GM12801 (cell line): ENCODE measurements around the gene FNDC5.

Source experiments
- TF ChIP-seq, protein P1 (sequence below): IDR thresholded peaks from one replicate; pipeline ENCODE4 v1.5.1; 2011; ENCODE audit warnings: control low read depth; ENCODE audit not compliant: insufficient read length; ENCODE audit errors: extremely low read depth

The FNDC5 gene

DNA sequence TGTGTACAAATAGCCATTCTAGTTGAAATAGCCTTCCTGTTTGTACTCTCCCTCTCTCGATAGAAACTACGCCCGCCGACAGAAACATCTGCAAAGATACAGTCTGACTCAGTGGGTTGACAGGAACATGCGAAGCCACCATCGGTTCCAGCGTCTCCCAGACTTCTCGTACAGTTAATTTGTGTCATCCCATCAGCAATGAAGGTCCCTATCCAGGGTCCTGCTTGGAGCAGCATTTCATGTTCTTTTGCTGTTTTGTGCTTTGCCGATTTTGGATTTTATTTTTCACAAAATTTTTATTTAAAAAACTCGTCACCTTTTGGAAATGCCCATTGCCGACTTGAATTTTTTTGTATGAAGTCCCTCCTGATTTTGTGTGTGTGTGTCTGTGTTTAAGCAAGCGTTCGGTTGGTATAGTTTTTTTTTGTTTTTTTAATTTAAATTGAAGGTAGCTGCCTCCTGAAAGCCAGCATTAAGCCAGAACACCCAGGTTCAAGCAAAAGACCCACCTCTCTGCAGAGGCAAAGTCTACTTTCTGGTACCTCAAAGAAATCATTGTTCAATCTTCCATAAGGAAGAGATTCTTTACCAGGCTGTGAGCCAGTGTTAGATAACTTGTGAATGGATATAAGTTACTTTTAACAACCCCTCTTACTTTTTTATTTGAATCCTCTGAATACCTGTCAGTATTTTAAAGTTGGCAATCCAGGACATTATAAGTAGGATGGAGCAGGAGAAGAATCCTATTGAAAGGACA, 14.7 kb downstream of the FNDC5 start:
- TF ChIP-seq, protein P1, sequence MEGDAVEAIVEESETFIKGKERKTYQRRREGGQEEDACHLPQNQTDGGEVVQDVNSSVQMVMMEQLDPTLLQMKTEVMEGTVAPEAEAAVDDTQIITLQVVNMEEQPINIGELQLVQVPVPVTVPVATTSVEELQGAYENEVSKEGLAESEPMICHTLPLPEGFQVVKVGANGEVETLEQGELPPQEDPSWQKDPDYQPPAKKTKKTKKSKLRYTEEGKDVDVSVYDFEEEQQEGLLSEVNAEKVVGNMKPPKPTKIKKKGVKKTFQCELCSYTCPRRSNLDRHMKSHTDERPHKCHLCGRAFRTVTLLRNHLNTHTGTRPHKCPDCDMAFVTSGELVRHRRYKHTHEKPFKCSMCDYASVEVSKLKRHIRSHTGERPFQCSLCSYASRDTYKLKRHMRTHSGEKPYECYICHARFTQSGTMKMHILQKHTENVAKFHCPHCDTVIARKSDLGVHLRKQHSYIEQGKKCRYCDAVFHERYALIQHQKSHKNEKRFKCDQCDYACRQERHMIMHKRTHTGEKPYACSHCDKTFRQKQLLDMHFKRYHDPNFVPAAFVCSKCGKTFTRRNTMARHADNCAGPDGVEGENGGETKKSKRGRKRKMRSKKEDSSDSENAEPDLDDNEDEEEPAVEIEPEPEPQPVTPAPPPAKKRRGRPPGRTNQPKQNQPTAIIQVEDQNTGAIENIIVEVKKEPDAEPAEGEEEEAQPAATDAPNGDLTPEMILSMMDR: no peak

DNA sequence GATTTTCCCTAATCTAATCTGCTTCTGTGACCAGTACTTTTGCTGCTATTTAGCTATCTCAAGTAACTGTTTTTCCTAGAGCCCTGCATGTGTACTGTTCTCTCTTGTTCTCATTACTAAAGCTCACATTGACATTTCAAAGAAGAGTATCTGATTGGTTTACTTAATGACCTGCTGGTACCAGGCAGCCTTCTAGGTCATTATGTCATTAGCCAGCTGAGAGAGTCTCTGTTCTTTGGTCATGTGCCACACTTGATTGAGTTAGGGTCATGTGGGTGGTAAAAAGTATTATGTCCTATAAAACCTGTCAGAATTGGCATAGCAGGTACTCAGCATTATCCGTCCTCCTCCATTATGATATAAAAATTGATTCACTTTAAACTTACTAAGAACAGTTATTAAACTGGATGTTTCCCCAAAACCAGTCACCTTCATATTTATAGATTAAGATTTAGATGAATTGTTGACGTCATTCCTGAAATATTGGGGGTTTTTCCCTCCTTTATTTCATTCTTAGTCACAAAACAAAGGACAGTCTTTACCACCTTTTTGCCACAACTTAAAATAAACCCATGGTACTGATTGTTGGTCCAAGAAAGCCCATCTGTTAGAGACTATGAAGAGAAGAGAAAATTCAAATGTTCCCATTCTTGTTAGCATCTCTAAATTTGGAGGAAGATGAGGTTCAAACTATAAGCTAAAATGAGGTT, 22.2 kb downstream of the FNDC5 start:
- TF ChIP-seq, protein P1: no peak

DNA sequence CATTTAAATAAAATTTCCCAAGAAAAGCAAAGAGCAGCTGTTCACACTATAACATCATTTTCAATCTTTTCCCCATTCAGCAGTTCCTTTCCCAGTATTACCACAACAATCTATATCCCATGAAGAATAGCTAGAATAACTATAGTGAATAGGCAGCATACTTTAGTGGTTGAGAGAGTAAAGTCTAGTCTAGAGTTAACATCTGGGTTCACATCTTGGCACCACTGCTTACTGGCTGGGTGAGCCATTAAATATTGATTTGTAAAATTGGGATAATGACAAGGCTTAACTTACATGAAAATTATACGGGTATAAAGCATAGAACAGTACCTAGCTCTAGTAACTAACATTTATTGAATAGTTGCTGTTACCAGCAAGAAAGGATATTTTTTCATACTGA, 38.8 kb downstream of the FNDC5 start:
- TF ChIP-seq, protein P1: no peak

DNA sequence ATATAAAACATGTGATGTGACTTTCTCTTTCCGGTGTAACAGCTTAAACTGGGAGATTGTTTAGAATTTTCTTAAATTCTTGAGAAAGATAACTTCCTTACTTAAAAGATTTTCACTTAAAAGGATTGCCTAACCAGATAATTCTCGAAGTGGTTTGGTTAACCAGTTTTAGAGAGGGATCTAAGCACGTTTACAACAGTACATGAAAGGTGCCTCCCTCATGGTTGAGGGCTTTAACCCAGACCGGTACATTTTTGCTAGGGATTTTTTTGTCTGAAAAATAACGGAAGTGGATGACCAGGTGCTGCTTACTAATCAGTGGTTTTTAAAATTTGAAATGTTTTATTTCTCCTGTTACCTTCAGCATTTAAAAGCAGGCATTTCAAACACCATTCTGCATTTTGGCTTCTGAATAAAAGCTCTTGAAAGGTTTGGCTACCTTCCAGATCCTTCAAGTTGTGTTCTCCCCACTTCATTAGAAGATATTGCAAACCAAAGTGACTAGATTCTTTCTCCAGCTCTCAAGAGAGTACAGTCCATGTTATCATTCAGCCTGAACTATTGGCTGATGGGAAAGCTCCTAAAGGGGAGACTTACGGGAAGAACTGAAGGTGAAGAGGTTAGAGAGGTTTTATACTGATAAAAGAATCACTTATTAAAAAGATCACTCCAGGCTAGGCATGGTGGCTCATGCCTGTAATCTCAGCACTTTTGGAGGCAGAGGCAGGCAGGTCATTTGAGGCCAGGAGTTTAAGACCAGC, 40.4 kb downstream of the FNDC5 start:
- TF ChIP-seq, protein P1: no peak

DNA sequence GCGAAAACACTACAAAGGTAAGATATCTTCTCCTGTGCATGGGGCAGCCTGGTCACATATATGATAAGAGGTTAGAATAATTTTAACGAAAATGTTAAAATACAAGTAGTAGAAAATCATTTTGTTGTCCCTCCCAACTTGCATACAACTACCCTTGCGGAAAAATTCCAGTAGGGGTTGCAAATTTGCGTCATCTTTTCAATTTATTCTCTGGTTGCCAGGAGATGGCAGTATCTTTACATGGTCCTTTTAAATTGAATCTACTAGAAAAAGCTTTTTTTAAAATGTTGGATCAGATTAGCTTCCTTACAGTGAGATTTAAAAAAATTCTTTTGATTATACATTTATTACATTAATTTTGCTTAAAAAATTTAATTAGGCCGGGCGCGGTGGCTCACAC, 42.4 kb downstream of the FNDC5 start:
- TF ChIP-seq, protein P1: no peak

DNA sequence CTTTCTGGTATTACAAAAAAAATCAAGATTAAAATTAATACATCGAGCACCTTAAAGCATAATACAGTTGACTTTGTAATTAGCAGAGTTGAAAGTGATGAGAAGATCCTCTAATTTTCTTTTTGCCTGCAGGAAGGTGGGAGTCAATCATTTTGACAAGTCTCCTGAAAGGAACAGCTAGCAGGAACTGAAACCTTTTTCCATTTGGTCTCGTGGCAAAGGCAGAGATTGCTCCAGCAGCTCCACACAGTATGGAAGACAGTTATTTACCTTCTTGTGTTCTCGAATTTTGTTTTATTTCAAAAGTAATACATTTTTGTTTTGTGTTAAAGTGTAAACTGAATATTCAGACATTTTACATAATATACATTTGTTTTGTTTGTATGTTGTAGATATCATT, 45.5 kb downstream of the FNDC5 start:
- TF ChIP-seq, protein P1: no peak

DNA sequence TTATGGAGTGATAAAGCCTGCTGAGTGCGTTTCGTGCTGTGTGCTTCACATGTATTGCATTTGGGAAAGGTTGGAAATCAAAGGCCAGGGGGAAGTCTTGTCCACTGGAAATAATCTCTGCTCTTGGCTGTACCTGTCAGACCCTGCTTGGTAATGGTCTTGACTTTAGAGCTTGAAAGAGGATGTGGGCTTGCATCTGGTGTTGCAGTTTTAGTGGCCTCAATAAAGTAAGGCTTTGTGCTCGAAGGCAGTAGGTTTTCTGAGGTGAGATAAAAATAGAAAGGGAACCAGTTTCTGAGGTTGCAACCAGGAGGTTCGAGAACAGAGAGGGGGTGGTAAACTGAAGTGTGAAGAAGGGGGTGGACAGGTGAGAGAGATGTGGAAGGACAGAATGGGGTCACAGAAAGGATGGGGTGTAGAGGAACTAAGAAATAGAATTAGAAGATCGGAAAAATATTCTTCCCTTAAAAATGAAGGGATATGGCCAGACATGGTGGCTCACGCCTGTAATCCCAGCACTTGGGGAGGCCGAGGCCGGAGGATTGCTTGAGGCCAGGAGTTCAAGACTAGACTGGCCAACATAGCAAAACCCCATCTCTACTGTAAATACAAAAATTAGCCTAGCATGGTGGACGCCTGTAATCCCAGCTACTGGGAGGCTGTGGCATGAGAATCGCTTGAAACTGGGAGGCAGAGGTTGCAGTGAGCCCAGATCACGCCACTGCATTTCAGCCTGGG, 51.7 kb downstream of the FNDC5 start:
- TF ChIP-seq, protein P1: no peak
